GM12875 (cell line): ENCODE measurements around the gene TEX22.

Experiments
- H3K4me3 ChIP-seq: one replicate; pipeline ENCODE4 v1.5.1; 2011; ENCODE audit warnings: low read depth, low read length, control low read depth
- TF ChIP-seq, protein P1 (sequence below): IDR thresholded peaks from 2 replicates; pipeline ENCODE4 v1.5.1; 2011; ENCODE audit warnings: low read depth, mild to moderate bottlenecking, control low read depth, inconsistent platforms, low read length, moderate library complexity, borderline replicate concordance; ENCODE audit not compliant: insufficient read depth

The TEX22 gene

DNA sequence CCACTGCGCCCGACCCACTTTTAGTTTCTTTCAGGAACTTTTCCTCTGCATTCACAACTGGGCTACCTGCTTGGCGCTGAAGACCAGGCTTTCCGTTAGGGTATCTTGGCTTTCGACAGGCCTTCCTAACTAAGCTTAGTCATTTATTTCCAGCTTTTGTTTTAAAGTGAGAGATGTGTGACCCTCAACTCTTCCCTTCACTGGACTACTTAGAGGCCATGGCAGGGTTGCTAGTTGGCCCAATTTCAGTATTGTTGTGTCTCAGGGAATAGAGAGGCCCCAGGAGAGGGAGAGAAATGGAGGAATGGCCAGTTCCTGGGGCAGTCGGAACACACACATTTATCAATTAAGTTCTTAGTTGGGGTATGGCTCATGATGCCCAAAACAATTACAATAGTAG is 31.7 kb downstream of the TEX22 start:
- H3K4me3 ChIP-seq = no peak overlapping the region
- TF ChIP-seq, protein P1, sequence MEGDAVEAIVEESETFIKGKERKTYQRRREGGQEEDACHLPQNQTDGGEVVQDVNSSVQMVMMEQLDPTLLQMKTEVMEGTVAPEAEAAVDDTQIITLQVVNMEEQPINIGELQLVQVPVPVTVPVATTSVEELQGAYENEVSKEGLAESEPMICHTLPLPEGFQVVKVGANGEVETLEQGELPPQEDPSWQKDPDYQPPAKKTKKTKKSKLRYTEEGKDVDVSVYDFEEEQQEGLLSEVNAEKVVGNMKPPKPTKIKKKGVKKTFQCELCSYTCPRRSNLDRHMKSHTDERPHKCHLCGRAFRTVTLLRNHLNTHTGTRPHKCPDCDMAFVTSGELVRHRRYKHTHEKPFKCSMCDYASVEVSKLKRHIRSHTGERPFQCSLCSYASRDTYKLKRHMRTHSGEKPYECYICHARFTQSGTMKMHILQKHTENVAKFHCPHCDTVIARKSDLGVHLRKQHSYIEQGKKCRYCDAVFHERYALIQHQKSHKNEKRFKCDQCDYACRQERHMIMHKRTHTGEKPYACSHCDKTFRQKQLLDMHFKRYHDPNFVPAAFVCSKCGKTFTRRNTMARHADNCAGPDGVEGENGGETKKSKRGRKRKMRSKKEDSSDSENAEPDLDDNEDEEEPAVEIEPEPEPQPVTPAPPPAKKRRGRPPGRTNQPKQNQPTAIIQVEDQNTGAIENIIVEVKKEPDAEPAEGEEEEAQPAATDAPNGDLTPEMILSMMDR = no peak

DNA sequence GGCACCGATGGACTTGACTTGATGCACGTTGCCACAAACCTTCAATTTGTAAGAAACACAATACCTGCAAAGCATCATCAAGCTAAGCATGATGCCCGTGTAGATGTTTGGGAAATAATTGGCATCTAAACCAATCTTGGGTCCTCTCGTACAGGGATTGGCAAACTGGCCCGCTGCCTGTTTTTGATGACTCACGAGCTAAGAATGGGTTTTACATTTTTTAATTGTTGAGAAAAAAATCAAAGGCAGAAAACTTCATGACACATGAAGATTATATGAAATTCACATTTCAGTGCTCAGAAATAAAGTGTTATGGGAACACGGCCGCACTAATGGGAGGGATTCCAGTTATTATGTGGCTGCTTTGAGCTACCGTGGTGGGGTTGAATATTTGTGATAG is 32.2 kb downstream of the TEX22 start:
- TF ChIP-seq, protein P1 = no peak
- no peak overlapping the region for H3K4me3 ChIP-seq

DNA sequence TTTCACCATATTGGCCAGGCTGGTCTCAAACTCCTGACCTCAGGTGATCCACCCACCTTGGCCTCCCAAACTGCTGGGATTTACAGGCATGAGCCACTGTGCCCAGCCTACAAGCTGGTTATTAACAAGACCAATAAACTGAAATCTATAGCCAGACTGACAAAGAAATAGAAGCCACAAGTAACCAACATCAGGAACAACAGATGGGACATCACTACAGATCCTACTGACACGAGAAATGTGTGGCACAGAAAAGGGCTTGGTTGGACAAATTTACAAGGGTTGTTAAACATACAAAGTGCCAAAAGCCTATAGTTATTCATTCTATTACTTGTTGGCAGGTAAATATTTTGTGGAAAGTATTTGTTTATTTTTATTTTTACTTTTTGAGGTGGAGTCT is 32.9 kb downstream of the TEX22 start:
- H3K4me3 ChIP-seq = no peak overlapping the region
- TF ChIP-seq, protein P1 = no peak

DNA sequence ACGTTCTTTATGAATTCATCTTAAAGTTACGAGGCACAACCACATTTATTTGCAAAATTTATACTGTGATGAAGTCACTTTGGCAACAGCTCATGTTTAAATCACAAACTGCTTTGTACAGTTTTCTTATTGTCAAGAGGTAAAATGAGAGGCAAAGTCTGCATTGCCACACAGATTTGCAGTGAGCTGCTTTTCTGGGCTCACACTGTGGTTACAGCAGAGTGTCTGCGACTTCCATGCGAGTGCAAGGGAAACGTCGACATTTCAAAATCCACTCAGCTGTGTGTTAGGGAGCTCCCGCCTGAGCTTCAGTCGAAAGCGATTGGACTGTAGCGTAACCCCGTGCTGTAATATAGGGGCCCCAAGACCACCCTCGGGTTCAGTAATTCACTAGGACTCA is 34.3 kb downstream of the TEX22 start:
- no peak overlapping the region for H3K4me3 ChIP-seq
- TF ChIP-seq, protein P1 = no peak

DNA sequence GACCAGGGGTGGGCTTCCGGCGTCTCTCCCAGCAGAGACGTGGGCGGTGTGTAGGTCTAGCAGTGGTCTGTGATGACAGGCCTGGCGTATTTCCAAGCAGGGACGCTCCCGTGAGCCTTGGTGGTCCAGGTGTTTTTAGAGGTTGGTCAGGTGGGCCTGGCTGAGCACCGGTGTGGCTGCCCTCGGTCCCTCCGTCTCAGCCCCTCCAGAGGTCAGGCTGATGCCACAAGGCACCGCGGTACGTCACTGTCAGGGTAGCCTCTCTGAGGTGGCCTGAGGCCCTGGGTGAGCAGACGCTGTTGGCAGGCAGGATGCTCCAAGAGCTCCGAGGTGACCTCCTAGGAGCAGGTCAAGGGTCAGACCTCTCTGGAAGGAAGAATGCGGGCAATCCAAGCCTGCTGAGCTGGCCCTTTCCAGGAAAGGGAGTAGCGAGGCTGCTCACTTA is 34.8 kb downstream of the TEX22 start:
- TF ChIP-seq, protein P1 = no peak
- H3K4me3 ChIP-seq = no peak overlapping the region

DNA sequence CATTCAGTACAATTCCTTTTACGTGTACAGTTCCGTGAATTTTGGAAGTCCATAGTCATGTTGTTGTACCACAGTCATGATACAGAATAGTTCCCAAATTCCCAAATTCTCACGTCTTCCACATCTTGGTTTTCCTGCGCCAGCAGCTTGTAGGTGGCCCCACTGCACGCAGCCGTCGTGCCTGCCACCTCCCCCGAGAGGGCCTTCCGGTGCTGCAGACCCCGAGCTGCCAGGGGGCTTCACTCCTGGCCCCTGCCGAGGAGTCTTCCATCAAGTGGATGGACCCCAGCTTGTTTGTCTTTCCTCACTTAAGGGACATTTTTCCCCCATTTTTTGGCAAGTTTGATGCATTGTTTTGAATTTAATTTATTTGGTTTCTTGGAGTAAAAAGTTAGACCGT is 38.1 kb downstream of the TEX22 start:
- TF ChIP-seq, protein P1 = no peak
- H3K4me3 ChIP-seq = no peak overlapping the region

DNA sequence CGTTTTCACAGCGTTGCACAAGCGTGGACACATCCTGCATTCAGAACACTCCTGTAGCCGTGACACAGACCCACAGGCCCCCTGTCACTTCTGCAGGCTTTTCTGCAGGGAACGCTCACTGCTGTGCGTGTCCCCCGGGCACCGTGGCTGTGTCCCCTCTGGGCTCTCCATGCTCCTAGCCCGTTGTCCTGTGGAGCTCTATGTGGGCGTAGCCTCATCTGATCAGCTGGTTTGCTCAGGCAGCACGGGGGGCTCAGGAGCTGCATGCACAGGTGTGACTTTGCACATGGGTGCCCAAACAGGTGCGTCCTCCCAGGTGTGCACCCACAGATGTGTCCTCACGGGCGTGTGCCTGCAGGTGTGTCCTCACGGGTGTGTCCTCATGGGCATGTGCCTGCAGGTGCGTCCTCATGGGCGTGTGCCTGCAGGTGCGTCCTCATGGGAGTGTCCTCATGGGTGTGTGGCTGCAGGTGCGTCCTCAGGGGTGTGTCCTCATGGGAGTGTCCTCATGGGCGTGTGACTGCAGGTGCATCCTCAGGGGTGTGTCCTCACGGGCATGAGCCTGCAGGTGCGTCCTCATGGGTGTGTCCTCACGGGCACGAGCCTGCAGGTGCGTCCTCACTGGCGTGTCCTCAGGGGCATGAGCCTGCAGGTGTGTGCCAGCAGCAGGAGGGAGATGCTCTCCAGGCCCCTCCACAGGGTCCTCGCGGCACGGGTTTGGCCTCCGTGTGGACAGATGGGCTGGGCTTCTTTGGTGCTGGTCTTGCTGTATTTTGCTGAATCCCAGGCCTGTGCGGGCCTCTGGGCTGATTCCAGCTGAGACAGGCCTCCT is 38.8 kb downstream of the TEX22 start:
- TF ChIP-seq, protein P1 = no peak
- no peak overlapping the region for H3K4me3 ChIP-seq
